Iris pigment epithelial cell (primary cell): Measurements from ENCODE around the gene FMO5.
"Not testable (repeated sequence)": the region's sequence is repeated elsewhere in the genome, so short reads cannot be mapped to it uniquely, and the experiment has no call there.

Experiments
- DNase-seq: peaks from one replicate; pipeline ENCODE4 v3.0.0-alpha.2; 2011; ENCODE audit warnings: low read depth

The FMO5 gene

GRCh38 chr1:147207192-147207591 is 17.9 kb downstream of the FMO5 start:
- DNase-seq = no peak

GRCh38 chr1:147204080-147204479 is 21.1 kb downstream of the FMO5 start:
- no peak for DNase-seq

GRCh38 chr1:147202576-147202975 is 22.6 kb downstream of the FMO5 start:
- no peak for DNase-seq

- DNase-seq = no peak
These were observed 23.4 kb downstream of the FMO5 start for GRCh38 chr1:147201786-147202185.

GRCh38 chr1:147201276-147201675 is 23.9 kb downstream of the FMO5 start:
- peak; percentile 20 for DNase-seq

- DNase-seq = not testable (repeated sequence)
These were observed 27.8 kb downstream of the FMO5 start for GRCh38 chr1:147197324-147197723.

- no peak for DNase-seq
These were observed 35.6 kb downstream of the FMO5 start for GRCh38 chr1:147189514-147189913.

- DNase-seq = no peak
These were observed 39.7 kb downstream of the FMO5 start for GRCh38 chr1:147185432-147185831.

GRCh38 chr1:147177611-147178380 is 47.3 kb downstream of the FMO5 start:
- DNase-seq = peak; percentile 67

GRCh38 chr1:147172168-147173016 is 52.7 kb downstream of the FMO5 start, which contains the start of gene PRKAB2:
Gene PRKAB2 (minus strand): TSS chr1:147172470. CDS start chr1:147172144, 326 bp downstream.
- peak; percentile 98 for DNase-seq

- no peak for DNase-seq
These were observed 53.6 kb downstream of the FMO5 start for GRCh38 chr1:147171399-147172167.

- peak; percentile 25 for DNase-seq
These were observed 55.1 kb downstream of the FMO5 start for GRCh38 chr1:147169840-147170674.

- peak; percentile 63 for DNase-seq
These were observed 56.0 kb downstream of the FMO5 start for GRCh38 chr1:147169171-147169570.

GRCh38 chr1:147168626-147169058 is 56.5 kb downstream of the FMO5 start:
- DNase-seq = peak; percentile 51

GRCh38 chr1:147167365-147167764 is 57.8 kb downstream of the FMO5 start:
- DNase-seq = peak; percentile 98

- DNase-seq = no peak
These were observed 62.1 kb downstream of the FMO5 start for GRCh38 chr1:147163019-147163418.

GRCh38 chr1:147162093-147162492 is 63.0 kb downstream of the FMO5 start:
- DNase-seq = no peak

GRCh38 chr1:147157116-147157515 is 68.0 kb downstream of the FMO5 start:
- DNase-seq = not testable (repeated sequence)

GRCh38 chr1:147156642-147157041 is 68.5 kb downstream of the FMO5 start:
- DNase-seq = no peak

GRCh38 chr1:147152772-147153171 is 72.4 kb downstream of the FMO5 start:
- no peak for DNase-seq

GRCh38 chr1:147151244-147151643 is 73.9 kb downstream of the FMO5 start:
- no peak for DNase-seq
